ENCODE data around the gene MUC4.
"Not testable (repeated sequence)": the region's sequence is repeated elsewhere in the genome, so short reads cannot be mapped to it uniquely, and the experiment has no call there.

The MUC4 gene

GRCh38 chr3:195717416-195717815 is 94.3 kb downstream of the MUC4 start:
- Mint-ChIP-seq H3K27me3 (ENCODE audit: low read depth) (no peaks in the 10 kb centered on the region), H3K27ac (no peak overlapping the region), H3K36me3 (ENCODE audit: low read depth) (peaks cover 15% of the 10 kb centered on the region), H3K9me3 (no peaks in the 10 kb centered on the region), H3K4me3 (no peak overlapping the region), H3K4me1 (ENCODE audit: low read depth) (peaks cover 3% of the 10 kb centered on the region)
- no peak for DNase-seq (ENCODE audit: low spot score)

- Mint-ChIP-seq H3K4me1 (ENCODE audit: low read depth) (peaks cover 3% of the 10 kb centered on the region), H3K36me3 (ENCODE audit: low read depth) (peaks cover 21% of the 10 kb centered on the region), H3K4me3 (no peak overlapping the region), H3K27ac (no peak overlapping the region), H3K27me3 (ENCODE audit: low read depth) (no peaks in the 10 kb centered on the region), H3K9me3 (no peaks in the 10 kb centered on the region)
- peak; percentile 44 for DNase-seq (ENCODE audit: low spot score)
Measured at GRCh38 chr3:195715583-195716266, 96.0 kb downstream of the MUC4 start.

- Mint-ChIP-seq H3K27me3 (ENCODE audit: low read depth) (no peaks in the 10 kb centered on the region), H3K4me1 (ENCODE audit: low read depth) (peaks cover 3% of the 10 kb centered on the region), H3K9me3 (no peaks in the 10 kb centered on the region), H3K4me3 (no peak overlapping the region), H3K36me3 (ENCODE audit: low read depth) (peaks cover 25% of the 10 kb centered on the region), H3K27ac (no peak overlapping the region)
- no peak for DNase-seq (ENCODE audit: low spot score)
Measured at GRCh38 chr3:195715134-195715533, 96.6 kb downstream of the MUC4 start.

- Mint-ChIP-seq H3K27ac (no peak overlapping the region), H3K9me3 (no peaks in the 10 kb centered on the region), H3K4me3 (no peak overlapping the region), H3K27me3 (ENCODE audit: low read depth) (no peaks in the 10 kb centered on the region), H3K36me3 (ENCODE audit: low read depth) (peaks cover 30% of the 10 kb centered on the region), H3K4me1 (ENCODE audit: low read depth) (peaks cover 3% of the 10 kb centered on the region)
- DNase-seq (ENCODE audit: low spot score) = no peak
Measured at GRCh38 chr3:195714380-195715011, 97.2 kb downstream of the MUC4 start.

- not testable (repeated sequence) for DNase-seq (ENCODE audit: low spot score); H3K27me3 Mint-ChIP-seq (ENCODE audit: low read depth); H3K9me3 Mint-ChIP-seq; H3K4me1 Mint-ChIP-seq (ENCODE audit: low read depth); H3K27ac Mint-ChIP-seq; H3K4me3 Mint-ChIP-seq
- peaks cover 36% of the 10 kb centered on the region for H3K36me3 Mint-ChIP-seq (ENCODE audit: low read depth)
Measured at GRCh38 chr3:195713150-195713549, 98.6 kb downstream of the MUC4 start.

- H3K4me3 Mint-ChIP-seq; H3K27ac Mint-ChIP-seq; H3K9me3 Mint-ChIP-seq; H3K27me3 Mint-ChIP-seq (ENCODE audit: low read depth); H3K4me1 Mint-ChIP-seq (ENCODE audit: low read depth); DNase-seq (ENCODE audit: low spot score): not testable (repeated sequence)
- H3K36me3 Mint-ChIP-seq (ENCODE audit: low read depth) = peaks cover 36% of the 10 kb centered on the region
Measured at GRCh38 chr3:195712535-195712910, 99.2 kb downstream of the MUC4 start.

GRCh38 chr3:195711813-195712534 is 99.8 kb downstream of the MUC4 start:
- Mint-ChIP-seq H3K4me3 (no peak overlapping the region), H3K9me3 (no peaks in the 10 kb centered on the region), H3K27me3 (ENCODE audit: low read depth) (no peaks in the 10 kb centered on the region), H3K36me3 (ENCODE audit: low read depth) (peaks cover 36% of the 10 kb centered on the region), H3K27ac (peak overlapping the region; percentile 38), H3K4me1 (ENCODE audit: low read depth) (peaks cover 3% of the 10 kb centered on the region)
- no peak for DNase-seq (ENCODE audit: low spot score)

- H3K4me1 Mint-ChIP-seq (ENCODE audit: low read depth); H3K27me3 Mint-ChIP-seq (ENCODE audit: low read depth); H3K9me3 Mint-ChIP-seq; H3K4me3 Mint-ChIP-seq; DNase-seq (ENCODE audit: low spot score); H3K27ac Mint-ChIP-seq: not testable (repeated sequence)
- peaks cover 36% of the 10 kb centered on the region for H3K36me3 Mint-ChIP-seq (ENCODE audit: low read depth)
Measured at GRCh38 chr3:195711091-195711812, 100.5 kb downstream of the MUC4 start.

- DNase-seq (ENCODE audit: low spot score); H3K4me1 Mint-ChIP-seq (ENCODE audit: low read depth); H3K27me3 Mint-ChIP-seq (ENCODE audit: low read depth); H3K4me3 Mint-ChIP-seq; H3K9me3 Mint-ChIP-seq: not testable (repeated sequence)
- H3K36me3 Mint-ChIP-seq (ENCODE audit: low read depth) = peaks cover 33% of the 10 kb centered on the region
- peak overlapping the region; percentile 5 for H3K27ac Mint-ChIP-seq
Measured at GRCh38 chr3:195710126-195710905, 101.4 kb downstream of the MUC4 start.

- Mint-ChIP-seq H3K27ac (no peak overlapping the region), H3K27me3 (ENCODE audit: low read depth) (no peaks in the 10 kb centered on the region), H3K4me3 (no peak overlapping the region), H3K4me1 (ENCODE audit: low read depth) (no peaks in the 10 kb centered on the region), H3K36me3 (ENCODE audit: low read depth) (peaks cover 27% of the 10 kb centered on the region), H3K9me3 (no peaks in the 10 kb centered on the region)
- no peak for DNase-seq (ENCODE audit: low spot score)
Measured at GRCh38 chr3:195709676-195710085, 102.0 kb downstream of the MUC4 start.

GRCh38 chr3:195708626-195709481 is 102.9 kb downstream of the MUC4 start:
- H3K27me3 Mint-ChIP-seq (ENCODE audit: low read depth) = no peaks in the 10 kb centered on the region
- DNase-seq (ENCODE audit: low spot score) = no peak
- H3K36me3 Mint-ChIP-seq (ENCODE audit: low read depth) = peaks cover 22% of the 10 kb centered on the region
- H3K9me3 Mint-ChIP-seq = no peaks in the 10 kb centered on the region
- H3K27ac Mint-ChIP-seq = no peak overlapping the region
- no peaks in the 10 kb centered on the region for H3K4me1 Mint-ChIP-seq (ENCODE audit: low read depth)
- no peak overlapping the region for H3K4me3 Mint-ChIP-seq

- Mint-ChIP-seq H3K4me1 (ENCODE audit: low read depth) (no peaks in the 10 kb centered on the region), H3K27me3 (ENCODE audit: low read depth) (no peaks in the 10 kb centered on the region), H3K36me3 (ENCODE audit: low read depth) (peaks cover 23% of the 10 kb centered on the region), H3K9me3 (no peaks in the 10 kb centered on the region), H3K4me3 (no peak overlapping the region), H3K27ac (no peak overlapping the region)
- no peak for DNase-seq (ENCODE audit: low spot score)
Measured at GRCh38 chr3:195708061-195708460, 103.7 kb downstream of the MUC4 start.
